SK-N-SH (cell line): ENCODE data around the gene TMEM248. TPM values are rescaled to one million over a fixed set of nuclear protein-coding genes. Genes with fewer than 3 reads are reported as not detected.

ENCODE experiments used
- CTCF ChIA-PET: fragments of 300-600, 350-600 bp; formaldehyde crosslinking; extraction: SDS; loops from one replicate; lab custom pipeline; 2021; lab: Yijun Ruan, JAX
- POLR2A ChIA-PET: fragments of 350-600 bp; sonication (Branson Sonifier 250); formaldehyde crosslinking; extraction: SDS; loops from one replicate; lab custom pipeline; 2020; ENCODE audit warnings: antibody characterized with exemption, inconsistent platforms; lab: Yijun Ruan, JAX
- DNase-seq: peaks from one replicate; pipeline ENCODE4 v3.0.0; 2012
- H2AFZ ChIP-seq: fragments of 200-600 bp; sonication (generic); 2 replicates; pipeline ENCODE4 v1.8.1; 2016; ENCODE audit warnings: antibody characterized with exemption, mild to moderate bottlenecking, low read depth
- H3F3A ChIP-seq: fragments of 200-600 bp; sonication (generic); replicated peaks from 2 replicates; pipeline ENCODE3; 2016; ENCODE audit warnings: antibody characterized with exemption, mild to moderate bottlenecking; ENCODE audit not compliant: insufficient read depth
- H3K27ac ChIP-seq, 2 experiments: fragments of 200-500 bp in 1 of 2; fragments of 200-600 bp in 1 of 2; sonication (Bioruptor generic) in 1 of 2; sonication (generic), shearing (Covaris generic) in 1 of 2; 2 replicates each; pipeline versions ENCODE4 v1.5.1 to v1.6.1; 2014 to 2016; ENCODE audit warnings: low read depth in 2 of 2, inconsistent platforms in 1 of 2, low read length in 1 of 2, mild to moderate bottlenecking in 1 of 2, mixed read lengths in 1 of 2
- H3K27me3 ChIP-seq: fragments of 200-600 bp; sonication (generic), shearing (Covaris generic); 2 replicates; pipeline ENCODE4 v1.6.1; 2016; ENCODE audit warnings: mixed run types; ENCODE audit not compliant: insufficient read depth
- H3K36me3 ChIP-seq, 2 experiments: fragments of 200-500 bp in 1 of 2; fragments of 200-600 bp in 1 of 2; sonication (Bioruptor generic) in 1 of 2; sonication (generic) in 1 of 2; replicated peaks in 1 of 2; 2 replicates each; pipeline versions ENCODE3 to v1.5.1; 2014 to 2016; ENCODE audit warnings: low read length in 1 of 2, mild to moderate bottlenecking in 1 of 2; ENCODE audit not compliant: insufficient read depth in 2 of 2, control insufficient read depth in 1 of 2
- H3K4me1 ChIP-seq, 2 experiments: fragments of 200-500 bp in 1 of 2; fragments of 200-600 bp in 1 of 2; sonication (Bioruptor generic) in 1 of 2; sonication (generic), shearing (Covaris generic) in 1 of 2; 2 replicates each; pipeline versions ENCODE4 v1.5.1 to v1.6.1; 2014 to 2016; ENCODE audit warnings: low read depth in 1 of 2, low read length in 1 of 2, mixed run types in 1 of 2; ENCODE audit not compliant: insufficient read depth in 2 of 2, control insufficient read depth in 1 of 2
- H3K4me2 ChIP-seq: fragments of 200-600 bp; sonication (generic), shearing (Covaris generic); 2 replicates; pipeline ENCODE4 v1.6.1; 2017; ENCODE audit warnings: mixed run types
- H3K4me3 ChIP-seq, 2 experiments: fragments of 200-500 bp in 1 of 2; fragments of 200-600 bp in 1 of 2; sonication (Bioruptor generic) in 1 of 2; sonication (generic), shearing (Covaris generic) in 1 of 2; 2 replicates each; pipeline versions ENCODE4 v1.5.1 to v1.8.1; 2014 to 2016; ENCODE audit warnings: low read depth in 2 of 2, inconsistent platforms in 1 of 2, low read length in 1 of 2, mild to moderate bottlenecking in 1 of 2, mixed read lengths in 1 of 2, moderate library complexity in 1 of 2
- H3K79me2 ChIP-seq: fragments of 200-600 bp; sonication (generic); 2 replicates; pipeline ENCODE4 v1.8.1; 2017; ENCODE audit warnings: mild to moderate bottlenecking; ENCODE audit not compliant: insufficient read depth
- H3K9ac ChIP-seq: fragments of 200-600 bp; sonication (generic); 2 replicates; pipeline ENCODE4 v1.6.1; 2017; ENCODE audit warnings: mixed run types
- H3K9me2 ChIP-seq: fragments of 200-600 bp; sonication (generic); 2 replicates; pipeline ENCODE4 v1.6.1; 2017; ENCODE audit warnings: mixed run types
- H3K9me3 ChIP-seq: fragments of 200-600 bp; sonication (generic); 2 replicates; pipeline ENCODE4 v1.6.1; 2017; ENCODE audit warnings: mixed run types, mild to moderate bottlenecking, moderate library complexity
- H4K20me1 ChIP-seq: fragments of 200-600 bp; sonication (generic); 2 replicates; pipeline ENCODE4 v1.6.1; 2017; ENCODE audit warnings: mild to moderate bottlenecking, mixed run types; ENCODE audit not compliant: insufficient read depth
- CHD2 ChIP-seq: fragments of 150-350 bp; IDR thresholded peaks from 2 replicates; pipeline ENCODE4 v1.6.1; 2018; ENCODE audit warnings: low read length; ENCODE audit not compliant: partially characterized antibody
- EP300 ChIP-seq, 2 experiments: IDR thresholded peaks; 2 replicates each; pipeline versions ENCODE4 v1.4.0 to v1.6.1; 2012; ENCODE audit warnings: borderline replicate concordance in 1 of 2, low read depth in 1 of 2, low read length in 1 of 2
- FOXJ3 ChIP-seq: sonication (generic); formaldehyde crosslinking; IDR thresholded peaks from 2 replicates; pipeline ENCODE4 v1.5.1; 2020; ENCODE audit warnings: mild to moderate bottlenecking, missing genetic modification reagents
- GABPA ChIP-seq: IDR thresholded peaks from 2 replicates; pipeline ENCODE4 v1.4.0; 2012; ENCODE audit warnings: low read depth, mild to moderate bottlenecking
- GATA2 ChIP-seq: sonication (generic); formaldehyde crosslinking; IDR thresholded peaks from 2 replicates; pipeline ENCODE4 v1.5.0; 2020; ENCODE audit warnings: mild to moderate bottlenecking, missing genetic modification reagents
- JUND ChIP-seq: IDR thresholded peaks from 2 replicates; pipeline ENCODE4 v1.4.0; 2012
- MAX ChIP-seq: IDR thresholded peaks from 2 replicates; pipeline ENCODE4 v1.4.0; 2012; ENCODE audit warnings: low read depth
- MXI1 ChIP-seq: IDR thresholded peaks from 2 replicates; pipeline ENCODE4 v1.6.1; 2012; ENCODE audit warnings: mild to moderate bottlenecking, low read depth, low read length, improper control_type of control experiment
- NRF1 ChIP-seq: IDR thresholded peaks from 2 replicates; pipeline ENCODE4 v1.6.1; 2012; ENCODE audit warnings: low read depth, mild to moderate bottlenecking, low read length
- PBX3 ChIP-seq: IDR thresholded peaks from 2 replicates; pipeline ENCODE4; 2012
- POLR2AphosphoS5 ChIP-seq: IDR thresholded peaks from 2 replicates; pipeline ENCODE4 v1.6.1; 2012; ENCODE audit warnings: low read depth, low read length
- RCOR1 ChIP-seq: fragments of 150-350 bp; IDR thresholded peaks from 2 replicates; pipeline ENCODE4 v1.6.1; 2017; ENCODE audit warnings: antibody characterized with exemption, low read length
- RFX5 ChIP-seq: IDR thresholded peaks from 2 replicates; pipeline ENCODE4 v1.6.1; 2012; ENCODE audit warnings: mild to moderate bottlenecking, improper control_type of control experiment, low read length
- RXRA ChIP-seq: IDR thresholded peaks from 2 replicates; pipeline ENCODE4 v1.4.0; 2012; ENCODE audit warnings: low read depth, mild to moderate bottlenecking, borderline replicate concordance
- SIN3A ChIP-seq: IDR thresholded peaks from 2 replicates; pipeline ENCODE4 v1.6.1; 2012; ENCODE audit warnings: low read depth, mild to moderate bottlenecking, low read length, moderate library complexity, borderline replicate concordance
- SMC3 ChIP-seq: IDR thresholded peaks from 2 replicates; pipeline ENCODE4 v1.6.1; 2012; ENCODE audit warnings: low read depth, low read length, improper control_type of control experiment
- TCF12 ChIP-seq: IDR thresholded peaks from 2 replicates; pipeline ENCODE4 v1.4.0; 2012
- TEAD4 ChIP-seq: IDR thresholded peaks from 2 replicates; pipeline ENCODE4 v1.4.0; 2012; ENCODE audit warnings: mild to moderate bottlenecking, borderline replicate concordance; ENCODE audit not compliant: insufficient read depth
- USF1 ChIP-seq: IDR thresholded peaks from 2 replicates; pipeline ENCODE4 v1.4.0; 2012; ENCODE audit warnings: low read depth, borderline replicate concordance
- USF2 ChIP-seq: fragments of 150-350 bp; IDR thresholded peaks from 2 replicates; pipeline ENCODE4 v1.6.1; 2017; ENCODE audit warnings: antibody characterized with exemption, low read length, low read depth, borderline replicate concordance
- whole genome bisulfite sequencing: methylation state at CpG from one replicate; pipeline ENCODE4 v1.1.6; 2017; ENCODE audit warnings: low lambda C conversion rate; 5-methylcytosine and 5-hydroxymethylcytosine counted together
- polyA plus RNA-seq, 3 experiments: library from polyadenylated mRNA; depleted of rRNA; stranded (reverse); fragments of >200 nt; gene quantifications; 2 replicates each; pipeline ENCODE4 v1.2.3, GENCODE V29; 2012

TMEM248 gene
- polyA plus RNA-seq, 1 of the 3 experiments (the other 2 are of a cell fraction), result 185 TPM

DNA sequence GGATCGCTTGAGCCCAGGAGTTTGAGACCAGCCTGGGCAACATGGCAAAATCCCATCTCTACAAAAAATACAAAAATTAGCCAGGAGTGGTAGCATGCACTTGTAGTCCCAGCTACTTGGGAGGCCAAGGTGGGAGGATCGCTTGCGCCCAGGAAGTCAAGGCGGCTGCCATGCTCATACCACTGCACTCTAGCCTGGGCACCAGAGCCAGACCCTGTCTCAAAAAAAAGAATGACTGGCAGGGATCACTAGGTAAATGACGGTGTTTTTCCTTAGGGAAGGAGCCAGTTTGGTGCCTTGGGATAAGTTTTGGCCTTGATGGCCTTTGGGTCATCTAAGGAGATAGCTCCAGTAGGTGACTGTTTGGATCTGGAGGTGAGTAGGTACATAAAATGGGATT lies 8.9 kb downstream of the TMEM248 start:
- Histone ChIP-seq H3K4me2 (no peak overlapping the region), H3K4me1 (no peaks in the 10 kb centered on the region), H3K4me3 (no peak overlapping the region), H3K27ac (no peak overlapping the region), H3K9ac (no peak overlapping the region), H3K36me3 (peaks cover 0 to 24% of the 10 kb centered on the region in 2 experiments), H3F3A (peaks cover 8% of the 10 kb centered on the region), H3K9me2 (no peaks in the 10 kb centered on the region), H3K9me3 (no peaks in the 10 kb centered on the region), H4K20me1 (peaks cover 95% of the 10 kb centered on the region), H3K79me2 (peaks cover 100% of the 10 kb centered on the region), H3K27me3 (no peaks in the 10 kb centered on the region), H2AFZ (no peak overlapping the region)
- WGBS, result 100% methylated on average over 5 of the region's 5 CpGs
- TF ChIP-seq MXI1 (no peak), RCOR1 (no peak), USF2 (no peak), FOXJ3 (CRISPR knock-in tag) (no peak), GATA2 (CRISPR knock-in tag) (no peak), RFX5 (no peak), NRF1 (no peak), PBX3 (no peak), POLR2AphosphoS5 (no peak), RXRA (no peak), TCF12 (no peak), MAX (no peak), USF1 (no peak), TEAD4 (no peak), EP300 (IDR thresholded peaks at IDR 0.05; ENCODE audit: borderline replicate concordance in 1 of 2, low read depth in 1 of 2, low read length in 1 of 2) (no peak)
- CTCF ChIA-PET, result interaction anchor here (1.6 kb wide), 1 partner anchor 8 kb away, joined by 5 read pairs; no protein-coding TSS in a partner anchor
- no peak for DNase-seq
- POLR2A ChIA-PET, result interaction anchor here (1.3 kb wide), 1 partner anchor 9 kb away, joined by 3 read pairs; the partner anchor contains the start of gene TMEM248

DNA sequence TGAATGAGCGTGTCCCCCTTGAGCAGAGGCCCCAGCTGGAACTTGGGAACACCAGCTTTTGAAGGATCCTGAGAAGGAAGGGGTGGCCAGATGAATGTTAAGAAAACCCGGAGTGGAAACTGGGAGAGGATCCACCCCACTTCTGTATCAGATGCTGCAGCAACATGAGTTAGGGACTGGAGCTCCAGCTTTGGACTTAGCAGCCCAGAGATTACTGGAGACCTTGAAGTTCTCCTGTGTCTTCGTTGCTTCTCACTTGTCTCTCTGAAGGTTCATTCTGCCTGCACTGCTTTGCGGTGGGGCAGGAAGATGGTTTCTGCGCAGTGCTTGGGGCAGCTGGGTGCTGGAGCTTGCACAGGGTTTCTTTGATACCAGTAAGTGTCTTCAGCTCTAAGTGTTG lies 9.3 kb downstream of the TMEM248 start:
- Histone ChIP-seq H3F3A (peaks cover 8% of the 10 kb centered on the region), H3K4me1 (no peaks in the 10 kb centered on the region), H3K79me2 (peaks cover 100% of the 10 kb centered on the region), H3K9ac (no peak overlapping the region), H3K4me3 (no peak overlapping the region), H3K9me3 (no peaks in the 10 kb centered on the region), H2AFZ (no peak overlapping the region), H4K20me1 (peaks cover 95% of the 10 kb centered on the region), H3K27me3 (no peaks in the 10 kb centered on the region), H3K27ac (no peak overlapping the region), H3K4me2 (no peak overlapping the region), H3K36me3 (peaks cover 0 to 23% of the 10 kb centered on the region in 2 experiments), H3K9me2 (no peaks in the 10 kb centered on the region)
- DNase-seq, result peak; percentile 44
- ChIA-PET POLR2A (interaction anchor here (1.3 kb wide), 1 partner anchor 9 kb away, joined by 3 read pairs; the partner anchor contains the start of gene TMEM248), CTCF (interaction anchor here (1.6 kb wide), 1 partner anchor 9 kb away, joined by 5 read pairs; no protein-coding TSS in a partner anchor)
- TF ChIP-seq SIN3A, result no peak
- TF ChIP-seq NRF1, result no peak
- TF ChIP-seq JUND, result no peak; the same call in 1 of the 2 replicates
- no peak for TF ChIP-seq CHD2
- no peak for TF ChIP-seq GATA2 (CRISPR knock-in tag)
- TF ChIP-seq RFX5, result no peak
- no peak for TF ChIP-seq GABPA
- no peak for TF ChIP-seq SMC3
- WGBS, result 86% methylated on average over 5 of the region's 5 CpGs
